Epithelial cell of prostate (primary cell): Measurements from ENCODE around the gene NKTR.

ENCODE experiments used
- DNase-seq: peaks from one replicate; pipeline ENCODE4 v3.0.0-alpha.2; 2011; ENCODE audit warnings: low read depth, low spot score
- H3K27ac ChIP-seq: fragments of 450-650 bp; 2 replicates; pipeline ENCODE4 v1.5.1; 2017; ENCODE audit warnings: mild to moderate bottlenecking

Gene NKTR

DNA sequence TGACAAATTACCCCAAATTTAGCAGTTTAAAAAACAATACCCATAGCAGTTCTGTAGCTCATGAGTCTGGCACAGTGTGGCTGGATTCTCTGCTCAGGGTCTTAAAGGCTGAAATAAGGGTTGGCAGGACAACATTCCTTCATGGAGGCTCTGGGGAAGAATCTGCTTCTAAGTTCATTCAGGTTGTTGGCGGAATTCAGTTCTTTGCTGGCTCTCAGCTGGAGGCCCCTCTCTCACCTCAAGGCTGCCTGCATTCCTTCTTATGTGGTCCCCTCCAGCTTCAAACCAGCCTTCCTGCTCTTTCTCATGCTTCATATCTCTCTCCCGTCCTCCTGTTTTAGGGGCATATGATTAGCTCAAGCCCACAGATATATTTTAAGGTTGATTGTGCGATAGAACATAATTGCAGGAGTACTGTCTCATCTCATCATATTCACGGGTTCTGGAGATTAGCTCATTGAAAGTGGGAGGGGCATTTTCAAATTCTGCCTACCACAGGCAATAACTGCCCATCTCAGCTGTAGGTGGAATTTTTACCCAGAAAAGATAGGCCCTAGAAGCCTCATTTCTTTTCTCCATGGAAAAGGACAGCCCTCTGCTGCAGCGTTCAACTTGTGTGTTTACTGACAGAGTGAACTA lies 47.5 kb downstream of the NKTR start:
- DNase-seq, result no peak
- no peak overlapping the region for H3K27ac ChIP-seq

DNA sequence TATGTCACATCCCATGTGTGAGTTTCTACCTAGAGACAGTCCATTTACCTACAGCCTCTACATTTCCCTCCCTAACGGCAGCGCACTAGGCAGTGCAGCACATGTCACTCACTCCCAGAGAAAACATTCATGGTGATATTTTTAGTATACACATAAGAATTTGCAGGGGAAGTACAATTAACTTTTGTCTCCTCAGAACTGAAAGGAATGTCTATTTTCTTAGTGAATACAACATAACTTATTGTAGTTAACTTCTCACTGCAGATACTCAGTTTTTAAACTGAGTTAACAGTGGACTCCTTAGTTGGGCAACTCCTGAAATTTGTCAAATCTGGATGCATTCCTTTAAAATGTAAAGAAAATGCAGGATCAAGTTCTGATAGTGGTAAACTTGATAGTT lies 48.5 kb downstream of the NKTR start:
- no peak for DNase-seq
- H3K27ac ChIP-seq, result no peak overlapping the region

- no peak overlapping the region for H3K27ac ChIP-seq
Observed at GRCh38 chr3:42649783-42650182, 49.3 kb downstream of the NKTR start.

GRCh38 chr3:42651248-42652091 lies 51.0 kb downstream of the NKTR start:
- no peak for DNase-seq
- peak overlapping the region; percentile 69 for H3K27ac ChIP-seq

More at GRCh38 chr3:42649783-42650182, 49.3 kb downstream of the NKTR start:
- no peak for DNase-seq

GRCh38 chr3:42652251-42652610 lies 51.7 kb downstream of the NKTR start:
- peak overlapping the region; percentile 69 for H3K27ac ChIP-seq
- DNase-seq, result no peak

- peak; percentile 43 for DNase-seq
Observed at GRCh38 chr3:42652611-42653302, 52.3 kb downstream of the NKTR start.

GRCh38 chr3:42653303-42653559 lies 52.7 kb downstream of the NKTR start:
- no peak for DNase-seq
- H3K27ac ChIP-seq, result peak overlapping the region; percentile 69

More at GRCh38 chr3:42652611-42653302, 52.3 kb downstream of the NKTR start:
- H3K27ac ChIP-seq, result peak overlapping the region; percentile 69

GRCh38 chr3:42653560-42654330 lies 53.3 kb downstream of the NKTR start, which contains the start of gene ZBTB47:
ZBTB47 (plus strand) TSS chr3:42653697; CDS start chr3:42658356, 4,659 bp downstream.
- peak within 1 kb of the TSS; percentile 69 for H3K27ac ChIP-seq
- DNase-seq, result no peak

DNA sequence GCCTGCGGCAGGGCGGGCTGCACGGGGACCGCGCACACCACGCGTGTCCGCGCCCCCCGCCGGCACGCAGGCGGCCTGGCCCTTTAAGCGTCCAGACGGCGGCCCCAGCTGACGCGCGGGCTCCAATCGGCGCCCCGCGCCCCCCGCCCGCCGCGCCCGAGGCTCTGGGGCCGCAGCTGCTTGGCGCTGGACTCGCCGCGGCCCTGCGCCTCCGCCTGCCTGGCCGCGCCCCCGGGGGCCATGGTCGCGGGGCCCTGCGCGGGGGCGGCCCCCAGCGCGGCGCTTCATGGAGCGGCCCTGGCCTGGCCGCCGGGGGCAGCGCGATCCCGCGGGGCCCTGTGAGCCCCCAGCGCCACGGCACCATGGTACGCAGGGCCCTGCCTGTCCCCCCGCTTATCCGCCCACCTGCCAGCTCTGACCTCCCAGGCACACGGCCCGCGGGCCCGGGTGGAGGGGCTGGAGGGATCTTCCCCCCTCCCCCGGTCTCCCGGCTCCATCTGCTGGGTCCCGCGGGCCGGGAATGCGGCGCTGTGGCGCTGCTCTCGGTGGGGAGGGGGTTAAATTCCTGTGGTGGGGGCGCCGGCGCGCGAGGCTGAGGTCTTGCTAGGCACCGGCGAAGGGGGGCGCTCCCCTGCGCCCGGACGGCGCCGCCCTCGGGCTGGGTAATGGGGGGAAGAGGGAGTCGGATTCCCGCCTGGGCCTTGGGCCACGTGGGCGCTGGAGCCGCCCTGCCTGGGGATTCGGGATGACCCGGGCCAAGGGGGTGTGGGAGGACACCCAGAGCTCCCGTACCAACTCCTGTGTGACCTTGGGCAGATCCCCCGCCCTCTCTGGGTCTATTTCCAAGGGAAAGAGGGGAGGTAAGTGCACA lies 54.1 kb downstream of the NKTR start:
- H3K27ac ChIP-seq, result peak overlapping the region; percentile 69
- no peak for DNase-seq

DNA sequence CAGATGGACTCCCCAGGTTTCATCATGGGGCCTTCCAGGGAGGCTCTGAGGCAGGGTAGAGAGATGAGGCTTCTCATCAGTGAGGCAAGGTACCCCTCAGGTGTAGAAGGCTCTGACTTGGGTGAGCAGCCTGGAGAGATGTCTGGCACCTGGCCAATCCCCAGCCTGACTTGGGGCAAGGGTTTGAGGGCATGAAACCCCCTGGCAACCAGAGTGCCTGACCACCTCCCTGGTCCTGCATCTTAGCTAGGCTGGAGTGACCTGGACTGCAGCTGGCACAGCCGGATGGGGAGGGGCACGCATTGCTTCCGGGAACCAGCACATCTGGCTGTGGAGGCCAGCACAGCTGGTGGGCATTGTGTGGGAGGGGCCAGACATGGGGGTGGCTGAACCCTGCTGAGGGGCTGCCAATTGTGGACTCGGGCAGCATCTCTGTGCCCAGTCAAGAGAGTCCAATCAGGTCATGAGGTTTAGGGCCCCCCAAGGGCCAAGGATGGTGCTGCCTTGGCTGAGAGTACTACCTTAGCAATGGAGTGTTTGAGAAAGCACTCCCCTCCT lies 54.9 kb downstream of the NKTR start:
- H3K27ac ChIP-seq, result peak overlapping the region; percentile 69
- no peak for DNase-seq

DNA sequence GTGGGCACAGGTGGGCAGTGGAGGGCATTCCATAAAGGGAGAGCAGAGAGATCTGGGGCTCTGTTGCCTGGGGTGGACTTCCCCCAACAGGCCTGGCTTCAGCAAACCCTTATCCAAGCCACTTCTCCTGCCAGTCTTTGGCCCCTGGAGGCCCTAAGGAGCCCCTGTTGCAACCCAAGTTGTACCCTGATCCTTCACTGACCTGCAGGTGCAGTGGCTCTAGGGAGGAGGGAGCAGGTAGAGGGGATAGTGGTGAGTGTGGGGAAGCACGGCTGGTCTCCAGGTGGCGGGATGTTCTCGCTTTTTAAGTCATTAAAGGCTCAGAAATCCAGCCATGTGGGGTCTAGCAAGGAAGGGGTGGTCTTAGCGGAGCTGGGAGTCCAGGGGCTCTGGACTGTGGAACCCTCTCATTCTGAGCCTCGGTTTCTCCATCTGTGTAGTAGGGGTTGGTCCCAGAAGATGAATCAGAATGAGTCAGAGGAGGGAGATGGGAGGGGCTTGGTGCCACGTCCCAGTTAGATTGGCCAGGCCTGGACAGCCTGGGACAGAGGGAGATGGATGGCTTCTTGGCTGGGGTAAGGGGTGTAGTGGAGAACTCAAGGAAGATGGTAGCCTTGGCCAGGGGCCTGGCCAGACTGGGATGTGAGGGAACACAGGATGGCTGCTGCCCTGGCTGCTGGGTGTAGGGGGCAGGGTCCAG lies 55.6 kb downstream of the NKTR start:
- no peak overlapping the region for H3K27ac ChIP-seq
- DNase-seq, result no peak

DNA sequence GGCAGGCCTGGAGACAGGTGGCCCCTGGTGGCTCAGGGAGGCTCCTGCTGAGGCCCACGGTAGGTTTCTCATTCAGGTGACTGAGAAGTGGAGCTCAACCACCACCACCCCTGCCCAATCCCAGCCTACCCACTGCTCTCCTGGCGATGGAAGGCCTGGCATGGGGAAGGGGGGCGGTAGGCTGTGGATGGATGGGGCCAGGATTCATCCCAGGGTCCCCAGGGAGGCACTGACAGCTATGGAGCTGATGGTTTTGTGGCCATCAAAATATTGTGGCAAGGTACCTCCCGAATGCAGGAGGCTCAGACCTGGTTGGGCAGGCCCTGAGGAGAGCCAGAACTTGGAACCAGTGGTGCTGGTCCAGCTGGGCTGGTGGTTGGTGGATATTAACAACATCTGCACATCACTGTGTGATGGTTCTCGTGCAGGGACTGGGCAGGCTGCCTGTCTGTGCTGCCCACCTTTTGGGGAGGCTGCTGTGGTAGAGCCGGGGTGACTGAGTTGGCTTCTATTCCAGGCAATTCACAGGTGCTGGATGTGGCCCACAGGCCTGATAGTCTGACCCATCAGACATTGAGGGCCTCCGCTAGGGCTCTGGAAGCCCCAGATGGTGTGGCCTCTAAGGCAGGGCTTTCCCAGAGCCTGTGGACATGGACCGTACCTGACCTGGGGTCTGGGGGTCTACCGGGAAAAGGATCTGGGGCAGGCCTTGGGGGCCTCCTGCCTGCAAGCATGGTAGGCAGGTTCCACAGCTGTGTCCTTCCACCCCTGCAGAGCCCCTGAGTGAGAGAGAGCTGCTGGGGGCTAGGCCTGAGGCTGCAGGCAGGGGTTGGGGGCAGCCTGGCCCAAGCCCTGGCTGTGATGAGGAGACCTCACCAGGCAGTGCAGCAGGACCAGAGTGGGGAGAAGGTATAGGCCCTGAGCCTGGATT lies 56.5 kb downstream of the NKTR start:
- no peak overlapping the region for H3K27ac ChIP-seq
- no peak for DNase-seq

DNA sequence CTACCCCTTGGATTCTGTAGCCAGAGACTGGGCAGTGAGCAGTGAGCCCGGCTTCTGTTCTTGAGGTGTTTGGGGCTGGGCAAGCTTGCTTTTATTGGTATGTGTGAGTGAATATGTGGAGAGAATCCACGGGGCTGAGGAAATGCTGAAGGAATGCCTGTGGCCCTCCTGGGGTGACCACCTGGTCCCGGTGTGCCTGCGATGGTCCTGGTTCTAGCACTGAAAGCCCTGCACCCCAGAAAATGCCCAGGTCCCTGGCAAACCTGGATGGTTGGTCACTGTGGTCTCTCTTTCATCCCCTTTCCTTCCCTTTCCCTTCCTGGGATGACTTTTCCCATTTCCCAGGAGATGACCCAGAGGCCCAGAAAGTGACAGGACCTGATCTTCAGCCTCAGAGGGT lies 57.2 kb downstream of the NKTR start:
- DNase-seq, result no peak
- no peak overlapping the region for H3K27ac ChIP-seq

DNA sequence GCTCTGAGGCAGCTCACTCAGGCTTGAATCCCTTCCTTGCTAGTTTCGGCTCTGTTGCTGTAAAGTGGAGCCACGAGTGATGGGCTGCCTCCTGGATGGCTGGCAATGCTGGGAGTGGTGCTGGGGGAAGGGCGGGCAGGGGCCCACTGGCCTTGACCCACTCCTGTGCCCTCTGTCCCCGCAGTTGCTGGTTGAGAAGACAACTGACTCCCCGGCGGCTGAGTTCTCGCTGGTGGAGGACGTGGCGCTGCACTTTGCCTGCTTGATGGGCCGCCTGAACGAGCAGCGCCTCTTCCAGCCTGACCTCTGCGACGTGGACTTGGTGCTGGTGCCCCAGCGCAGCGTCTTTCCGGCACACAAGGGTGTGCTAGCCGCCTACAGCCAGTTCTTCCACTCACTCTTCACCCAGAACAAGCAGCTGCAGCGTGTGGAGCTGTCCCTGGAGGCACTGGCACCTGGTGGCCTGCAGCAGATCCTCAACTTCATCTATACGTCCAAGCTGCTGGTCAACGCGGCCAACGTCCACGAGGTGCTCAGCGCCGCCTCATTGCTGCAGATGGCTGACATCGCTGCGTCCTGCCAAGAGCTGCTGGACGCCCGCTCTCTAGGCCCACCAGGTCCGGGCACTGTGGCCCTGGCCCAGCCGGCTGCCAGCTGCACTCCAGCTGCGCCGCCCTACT lies 57.7 kb downstream of the NKTR start:
- no peak for DNase-seq
- no peak overlapping the region for H3K27ac ChIP-seq

DNA sequence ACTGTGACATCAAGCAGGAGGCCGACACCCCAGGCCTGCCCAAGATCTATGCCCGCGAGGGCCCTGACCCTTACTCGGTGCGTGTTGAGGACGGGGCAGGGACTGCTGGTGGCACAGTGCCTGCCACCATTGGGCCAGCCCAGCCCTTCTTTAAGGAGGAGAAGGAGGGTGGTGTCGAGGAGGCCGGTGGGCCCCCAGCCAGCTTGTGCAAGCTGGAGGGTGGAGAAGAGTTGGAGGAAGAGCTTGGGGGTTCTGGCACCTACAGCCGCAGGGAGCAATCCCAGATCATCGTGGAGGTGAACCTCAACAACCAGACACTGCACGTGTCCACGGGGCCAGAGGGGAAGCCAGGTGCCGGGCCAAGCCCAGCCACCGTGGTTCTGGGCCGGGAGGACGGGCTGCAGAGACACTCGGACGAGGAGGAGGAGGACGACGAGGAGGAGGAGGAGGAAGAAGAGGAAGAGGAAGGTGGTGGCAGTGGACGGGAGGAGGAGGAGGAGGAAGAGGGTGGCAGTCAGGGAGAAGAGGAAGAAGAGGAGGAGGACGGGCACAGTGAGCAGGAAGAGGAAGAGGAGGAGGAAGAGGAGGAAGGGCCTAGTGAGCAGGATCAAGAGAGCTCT lies 58.4 kb downstream of the NKTR start:
- no peak for DNase-seq
- no peak overlapping the region for H3K27ac ChIP-seq

DNA sequence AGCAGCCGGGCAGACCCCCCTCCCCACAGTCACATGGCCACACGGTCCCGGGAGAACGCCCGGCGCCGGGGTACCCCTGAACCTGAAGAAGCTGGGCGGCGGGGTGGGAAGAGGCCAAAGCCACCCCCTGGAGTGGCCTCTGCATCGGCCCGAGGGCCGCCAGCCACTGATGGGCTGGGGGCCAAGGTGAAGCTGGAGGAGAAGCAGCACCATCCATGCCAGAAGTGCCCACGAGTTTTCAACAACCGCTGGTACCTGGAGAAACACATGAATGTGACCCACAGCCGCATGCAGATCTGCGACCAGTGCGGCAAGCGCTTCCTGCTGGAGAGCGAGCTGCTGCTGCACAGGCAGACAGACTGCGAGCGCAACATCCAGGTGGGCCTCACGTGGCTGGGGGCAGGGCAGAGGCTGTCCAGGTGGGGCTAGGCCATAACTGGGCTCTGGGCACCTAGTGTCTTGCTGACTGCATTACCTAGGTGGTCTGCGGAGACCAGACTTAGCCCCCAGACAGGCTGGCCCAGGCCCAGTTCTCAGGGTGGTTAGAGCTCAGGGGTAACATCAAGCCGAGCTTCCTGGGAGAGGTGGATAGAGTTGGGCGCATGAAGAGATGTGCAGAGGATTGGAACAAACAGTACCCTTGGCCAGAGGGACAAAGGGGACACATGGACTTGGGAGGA lies 59.1 kb downstream of the NKTR start:
- no peak for DNase-seq
- H3K27ac ChIP-seq, result no peak overlapping the region
